H1 (cell line): Measurements from ENCODE around the gene PROSER2.

Experiments used
- CTCF ChIP-seq, 3 experiments: IDR thresholded peaks; 1 replicate in 2 of 3; 2 replicates in 1 of 3; pipeline versions ENCODE4 v1.5.1 to v1.6.1; 2011; ENCODE audit warnings: low read length in 3 of 3, mild to moderate bottlenecking in 3 of 3, inconsistent platforms in 2 of 3, low read depth in 1 of 3, moderate library complexity in 1 of 3; ENCODE audit not compliant: insufficient read depth in 1 of 3; ENCODE audit errors: control extremely low read depth in 1 of 3
- EGR1 ChIP-seq: IDR thresholded peaks from 2 replicates; pipeline ENCODE4 v1.6.1; 2011; ENCODE audit warnings: low read depth, low read length, borderline replicate concordance
- EP300 ChIP-seq, 2 experiments: IDR thresholded peaks; 1 replicate in 1 of 2; 2 replicates in 1 of 2; pipeline ENCODE4 v1.6.1; 2011 to 2012; ENCODE audit warnings: low read depth in 2 of 2, low read length in 2 of 2, mild to moderate bottlenecking in 2 of 2, borderline replicate concordance in 1 of 2, inconsistent platforms in 1 of 2, moderate library complexity in 1 of 2
- EZH2 ChIP-seq: fragments of 200-600 bp; sonication (generic); IDR thresholded peaks from 2 replicates; pipeline ENCODE4 v1.7.1; 2012; ENCODE audit warnings: low read depth, mild to moderate bottlenecking, moderate library complexity, low read length, inconsistent platforms; ENCODE audit not compliant: severe bottlenecking
- KDM1A ChIP-seq: fragments of 200-600, 300-600 bp; sonication (generic); IDR thresholded peaks from 2 replicates; pipeline ENCODE4 v1.7.1; 2016; ENCODE audit warnings: mild to moderate bottlenecking, low read length, borderline replicate concordance
- KDM5A ChIP-seq: fragments of 200-600 bp; IDR thresholded peaks from 2 replicates; pipeline ENCODE4 v1.7.1; 2012; ENCODE audit warnings: mild to moderate bottlenecking, low read length, inconsistent platforms, mixed read lengths
- NRF1 ChIP-seq: IDR thresholded peaks from 2 replicates; pipeline ENCODE4 v1.6.1; 2011; ENCODE audit warnings: mild to moderate bottlenecking, low read depth, low read length, improper control_type of control experiment
- POLR2AphosphoS5 ChIP-seq: IDR thresholded peaks from 2 replicates; pipeline ENCODE4 v1.6.1; 2011; ENCODE audit warnings: low read depth, low read length
- RXRA ChIP-seq: IDR thresholded peaks from 2 replicates; pipeline ENCODE4 v1.6.1; 2011; ENCODE audit warnings: low read depth, mild to moderate bottlenecking, low read length, moderate library complexity; ENCODE audit not compliant: insufficient read depth
- SRF ChIP-seq: IDR thresholded peaks from 2 replicates; pipeline ENCODE4 v1.6.1; 2011; ENCODE audit warnings: mild to moderate bottlenecking, low read depth, low read length, moderate library complexity
- TAF1 ChIP-seq: IDR thresholded peaks from 2 replicates; pipeline ENCODE4 v1.6.1; 2011; ENCODE audit warnings: mild to moderate bottlenecking, low read depth, low read length
- USF2 ChIP-seq: IDR thresholded peaks from 2 replicates; pipeline ENCODE4 v1.6.1; 2011; ENCODE audit warnings: low read length, improper control_type of control experiment
- ZNF274 ChIP-seq: IDR thresholded peaks from 2 replicates; pipeline ENCODE4 v1.7.0; 2012; ENCODE audit warnings: low read length, borderline replicate concordance; ENCODE audit errors: extremely low read depth

- TF ChIP-seq NRF1, result no peak
- TF ChIP-seq TAF1, result no peak
- no peak for TF ChIP-seq CTCF (IDR thresholded peaks at IDR 0.05; ENCODE audit: control extremely low read depth in 1 of 3, insufficient read depth in 1 of 3, low read depth in 1 of 3, low read length in 3 of 3)
- no peak for TF ChIP-seq KDM5A
- no peak for TF ChIP-seq ZNF274
- TF ChIP-seq EP300 (IDR thresholded peaks at IDR 0.05; ENCODE audit: borderline replicate concordance in 1 of 2, low read depth in 2 of 2, low read length in 2 of 2), result no peak
- TF ChIP-seq POLR2AphosphoS5, result no peak
- no peak for TF ChIP-seq RXRA
- TF ChIP-seq SRF, result no peak
- TF ChIP-seq EGR1, result no peak
- no peak for TF ChIP-seq USF2
- no peak for TF ChIP-seq KDM1A
- TF ChIP-seq EZH2, result no peak
Measured at GRCh38 chr10:11795101-11795920, 27.8 kb upstream of the PROSER2 start.
